ENCODE measurements around the gene DNAAF2. TPM values are rescaled to one million over a fixed set of nuclear protein-coding genes. Genes with fewer than 3 reads are reported as not detected.

The DNAAF2 gene
- total RNA-seq, 1 donor, result 8.3 TPM

DNA sequence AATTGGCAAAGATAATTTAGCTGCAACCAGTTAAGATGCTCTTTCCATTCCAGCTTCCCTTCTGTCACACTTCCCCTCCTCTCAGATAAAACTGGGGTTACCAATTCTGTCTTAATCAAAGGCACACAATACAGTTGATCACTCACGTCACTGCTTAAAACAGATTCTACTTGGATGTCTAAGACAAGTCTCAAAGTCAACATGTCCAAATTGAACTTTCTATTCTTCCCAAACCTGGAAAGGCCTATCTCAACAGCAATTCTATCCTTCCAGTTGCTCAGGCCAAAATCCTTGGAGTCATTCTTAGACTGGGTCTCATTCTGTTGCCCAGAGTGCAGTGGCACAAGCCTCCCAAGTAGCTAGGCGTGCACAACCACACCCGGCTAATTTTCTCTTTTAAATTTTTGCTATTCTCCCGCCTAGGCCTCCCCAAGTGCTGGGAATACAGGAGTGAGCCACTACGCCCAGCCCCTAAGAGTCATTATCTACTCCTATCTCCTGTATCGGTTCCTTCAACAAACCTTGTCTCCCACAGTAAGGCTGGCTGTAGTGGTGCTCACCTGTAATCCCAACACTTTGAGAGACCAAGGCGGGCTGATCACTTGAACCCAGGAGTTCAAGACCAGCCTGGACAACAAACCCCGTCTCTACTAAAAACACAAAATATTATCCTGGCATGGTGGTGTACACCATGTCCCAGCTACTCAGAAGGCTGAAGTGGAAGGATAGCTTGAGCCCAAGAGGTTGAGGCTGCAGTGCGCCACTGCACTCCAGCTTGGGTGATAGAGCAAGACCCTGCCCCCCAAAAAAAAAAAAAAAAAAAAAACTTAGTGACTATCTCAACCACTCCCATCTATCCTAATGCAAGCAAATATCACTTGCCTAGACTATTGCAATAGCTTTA, 53.6 kb downstream of the DNAAF2 start:
- Histone ChIP-seq H3K4me1 (ENCODE audit: insufficient read depth, low read length) (peaks cover 28% of the 10 kb centered on the region), H3K27me3 (ENCODE audit: insufficient read depth, low read length) (no peaks in the 10 kb centered on the region), H3K4me3 (ENCODE audit: low read length) (no peak overlapping the region), H3K9me3 (ENCODE audit: low read depth, low read length) (no peaks in the 10 kb centered on the region)

- peaks cover 20% of the 10 kb centered on the region for H3K4me1 ChIP-seq (ENCODE audit: insufficient read depth, low read length)
- no peaks in the 10 kb centered on the region for H3K27me3 ChIP-seq (ENCODE audit: insufficient read depth, low read length)
- no peak overlapping the region for H3K4me3 ChIP-seq (ENCODE audit: low read length)
- H3K9me3 ChIP-seq (ENCODE audit: low read depth, low read length), result no peaks in the 10 kb centered on the region
Measured at GRCh38 chr14:49579841-49580240, 55.2 kb downstream of the DNAAF2 start.

DNA sequence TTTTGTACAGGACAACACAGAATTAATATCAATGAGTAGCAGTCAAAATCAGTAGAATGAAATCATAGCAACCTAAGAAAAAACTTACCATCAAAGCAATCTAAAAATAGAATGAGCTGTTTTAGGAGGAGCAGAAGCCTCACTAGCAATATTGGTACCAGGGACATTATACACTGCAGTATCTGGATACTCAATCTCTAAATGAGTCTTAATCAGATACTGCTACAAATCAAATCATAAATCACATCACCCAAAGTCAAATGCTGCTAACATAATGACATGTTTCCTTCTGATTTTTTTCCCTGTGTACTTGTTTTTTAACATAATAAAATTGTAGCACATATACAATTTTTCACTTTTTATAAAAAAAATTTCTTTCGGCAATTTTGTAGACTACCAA, 56.9 kb downstream of the DNAAF2 start:
- Histone ChIP-seq H3K9me3 (ENCODE audit: low read depth, low read length) (no peaks in the 10 kb centered on the region), H3K4me3 (ENCODE audit: low read length) (no peak overlapping the region), H3K27me3 (ENCODE audit: insufficient read depth, low read length) (no peaks in the 10 kb centered on the region), H3K4me1 (ENCODE audit: insufficient read depth, low read length) (peaks cover 5% of the 10 kb centered on the region)

Other genes starting within 250 kb of the DNAAF2 start
- 7,710 TPM for gene RPS29, start 48.9 kb downstream of the DNAAF2 start, total RNA-seq
- gene LRR1, start 36.3 kb downstream of the DNAAF2 start, total RNA-seq, result 10.8 TPM
- 324 TPM for gene RPL36AL, start 14.6 kb downstream of the DNAAF2 start, total RNA-seq
- 37.0 TPM for gene MGAT2, start 14.4 kb downstream of the DNAAF2 start, total RNA-seq
- gene POLE2, start 53.0 kb upstream of the DNAAF2 start, total RNA-seq, result 3.1 TPM
- 14.9 TPM for gene KLHDC1, start 57.9 kb upstream of the DNAAF2 start, total RNA-seq
- gene KLHDC2, start 132.9 kb upstream of the DNAAF2 start, total RNA-seq, result 116 TPM
- gene NEMF, start 217.5 kb upstream of the DNAAF2 start, total RNA-seq, result 166 TPM

All from mononuclear cell (primary cell).